Right ventricle myocardium superior (tissue), 1 donor: ENCODE data around the gene IL13. TPM values are rescaled to one million over a fixed set of nuclear protein-coding genes. Genes with fewer than 3 reads are reported as not detected.

Source experiments
- ATAC-seq: fragments of 200-7000 bp; cut with Tn5 transposase; one replicate; pipeline ENCODE4 v1.9.1; 2020; ENCODE audit warnings: mild to moderate bottlenecking; ENCODE audit not compliant: poor library complexity
- DNase-seq: peaks from one replicate; pipeline ENCODE4 v3.0.0-alpha.2; 2020
- intact Hi-C: fragments of 100-400 bp; cut with DNase I; formaldehyde crosslinking; loops from one replicate; pipeline ENCODE4 v1.11.2; 2022
- total RNA-seq: library from RNA; stranded (reverse); fragmentation: NEBNext Ultra II Directional; extraction: Animal tissue kit (Norgen Biotek cat#: 25700); gene quantifications from one replicate; pipeline ENCODE4 v1.2.1, GENCODE V29; 2021
- donor health status: DM: no; HTN: yes; CAD: no; lungs with severe emphysema.

IL13 gene
- total RNA-seq, 1 donor from 2014 or later = not detected

DNA sequence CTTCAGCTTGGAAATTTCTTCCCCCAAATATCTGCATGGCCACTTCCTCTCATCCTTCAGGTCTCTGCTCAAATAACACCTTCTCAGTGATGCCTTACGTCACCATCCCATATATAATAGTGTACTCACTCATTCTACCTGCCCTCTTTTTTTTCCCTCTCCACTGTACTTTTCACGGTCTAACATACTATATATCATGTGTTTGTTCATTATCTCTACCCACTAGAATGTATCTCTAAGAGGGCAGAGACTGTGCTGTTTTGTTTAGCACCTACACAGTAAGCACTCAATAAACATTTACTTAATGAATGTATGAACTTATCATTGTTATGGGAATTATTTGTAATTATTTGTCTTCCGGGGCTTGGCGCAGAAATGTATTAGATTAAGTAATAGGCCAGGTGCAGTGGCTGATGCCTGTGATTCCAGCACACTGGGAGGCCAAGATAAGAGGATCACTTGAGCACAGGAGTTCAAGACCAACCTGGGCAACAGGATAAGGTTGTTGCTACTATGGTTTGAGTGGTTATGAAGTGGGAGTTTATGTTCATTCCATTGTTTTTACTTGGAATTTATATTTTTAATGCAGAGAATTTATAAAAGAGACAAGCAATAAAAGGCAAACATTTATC is 6.0 kb upstream of the IL13 start:
- ATAC-seq (no peak), DNase-seq (no peak)
- intact Hi-C loops = no loop called here

DNA sequence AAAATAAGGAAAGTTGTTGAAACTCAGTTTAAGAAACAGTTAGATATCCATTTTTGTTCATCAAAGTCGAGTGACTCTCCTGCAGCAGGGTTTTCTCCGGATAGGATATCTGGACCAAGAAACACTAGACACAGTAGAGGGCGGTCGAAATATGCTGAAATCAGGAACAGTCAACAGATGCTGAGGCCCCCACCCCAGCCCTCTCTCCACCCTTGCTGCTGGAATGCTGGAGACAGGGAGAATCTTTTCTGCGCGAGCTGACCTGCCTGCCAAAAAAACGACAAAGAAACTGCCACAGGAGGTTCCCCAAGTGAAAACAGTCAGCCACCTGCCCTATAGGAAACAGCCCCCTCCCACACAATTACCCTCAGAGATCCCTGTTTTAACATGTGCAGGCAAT is 4.3 kb upstream of the IL13 start:
- DNase-seq (no peak), ATAC-seq (no peak)
- intact Hi-C loops = no loop called here

GRCh38 chr5:132655821-132656773 is 1.9 kb upstream of the IL13 start:
- no peak for DNase-seq
- peak; percentile 22 for ATAC-seq
- intact Hi-C loops = no loop called here

- no peak for ATAC-seq
- no peak for DNase-seq
- intact Hi-C loops = no loop called here
These were observed 1.1 kb upstream of the IL13 start for GRCh38 chr5:132656774-132657355.

GRCh38 chr5:132658381-132659302 is 669 bp downstream of the IL13 start:
- ATAC-seq (no peak), DNase-seq (no peak)
- intact Hi-C loops = no loop called here

DNA sequence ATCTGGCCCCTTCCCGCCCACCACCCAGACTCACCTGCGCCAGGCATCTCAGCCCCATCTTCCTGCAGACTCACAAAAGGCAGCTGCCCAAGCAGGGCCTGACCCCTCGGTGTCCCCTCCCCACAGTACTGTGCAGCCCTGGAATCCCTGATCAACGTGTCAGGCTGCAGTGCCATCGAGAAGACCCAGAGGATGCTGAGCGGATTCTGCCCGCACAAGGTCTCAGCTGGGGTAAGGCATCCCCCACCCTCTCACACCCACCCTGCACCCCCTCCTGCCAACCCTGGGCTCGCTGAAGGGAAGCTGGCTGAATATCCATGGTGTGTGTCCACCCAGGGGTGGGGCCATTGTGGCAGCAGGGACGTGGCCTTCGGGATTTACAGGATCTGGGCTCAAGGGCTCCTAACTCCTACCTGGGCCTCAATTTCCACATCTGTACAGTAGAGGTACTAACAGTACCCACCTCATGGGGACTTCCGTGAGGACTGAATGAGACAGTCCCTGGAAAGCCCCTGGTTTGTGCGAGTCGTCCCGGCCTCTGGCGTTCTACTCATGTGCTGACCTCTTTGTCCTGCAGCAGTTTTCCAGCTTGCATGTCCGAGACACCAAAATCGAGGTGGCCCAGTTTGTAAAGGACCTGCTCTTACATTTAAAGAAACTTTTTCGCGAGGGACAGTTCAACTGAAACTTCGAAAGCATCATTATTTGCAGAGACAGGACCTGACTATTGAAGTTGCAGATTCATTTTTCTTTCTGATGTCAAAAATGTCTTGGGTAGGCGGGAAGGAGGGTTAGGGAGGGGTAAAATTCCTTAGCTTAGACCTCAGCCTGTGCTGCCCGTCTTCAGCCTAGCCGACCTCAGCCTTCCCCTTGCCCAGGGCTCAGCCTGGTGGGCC is 1.9 kb downstream of the IL13 start:
- intact Hi-C loops = no loop called here
- ATAC-seq = no peak
- no peak for DNase-seq

GRCh38 chr5:132661231-132662003 is 3.4 kb downstream of the IL13 start:
- intact Hi-C loops = no loop called here
- no peak for DNase-seq
- ATAC-seq = no peak

GRCh38 chr5:132662004-132662401 is 4.0 kb downstream of the IL13 start:
- DNase-seq (no peak), ATAC-seq (no peak)

GRCh38 chr5:132662925-132663770 is 5.2 kb downstream of the IL13 start:
- no peak for ATAC-seq
- intact Hi-C loops = no loop called here

More at GRCh38 chr5:132662004-132662401, 4.0 kb downstream of the IL13 start:
- intact Hi-C loops = no loop called here

DNA sequence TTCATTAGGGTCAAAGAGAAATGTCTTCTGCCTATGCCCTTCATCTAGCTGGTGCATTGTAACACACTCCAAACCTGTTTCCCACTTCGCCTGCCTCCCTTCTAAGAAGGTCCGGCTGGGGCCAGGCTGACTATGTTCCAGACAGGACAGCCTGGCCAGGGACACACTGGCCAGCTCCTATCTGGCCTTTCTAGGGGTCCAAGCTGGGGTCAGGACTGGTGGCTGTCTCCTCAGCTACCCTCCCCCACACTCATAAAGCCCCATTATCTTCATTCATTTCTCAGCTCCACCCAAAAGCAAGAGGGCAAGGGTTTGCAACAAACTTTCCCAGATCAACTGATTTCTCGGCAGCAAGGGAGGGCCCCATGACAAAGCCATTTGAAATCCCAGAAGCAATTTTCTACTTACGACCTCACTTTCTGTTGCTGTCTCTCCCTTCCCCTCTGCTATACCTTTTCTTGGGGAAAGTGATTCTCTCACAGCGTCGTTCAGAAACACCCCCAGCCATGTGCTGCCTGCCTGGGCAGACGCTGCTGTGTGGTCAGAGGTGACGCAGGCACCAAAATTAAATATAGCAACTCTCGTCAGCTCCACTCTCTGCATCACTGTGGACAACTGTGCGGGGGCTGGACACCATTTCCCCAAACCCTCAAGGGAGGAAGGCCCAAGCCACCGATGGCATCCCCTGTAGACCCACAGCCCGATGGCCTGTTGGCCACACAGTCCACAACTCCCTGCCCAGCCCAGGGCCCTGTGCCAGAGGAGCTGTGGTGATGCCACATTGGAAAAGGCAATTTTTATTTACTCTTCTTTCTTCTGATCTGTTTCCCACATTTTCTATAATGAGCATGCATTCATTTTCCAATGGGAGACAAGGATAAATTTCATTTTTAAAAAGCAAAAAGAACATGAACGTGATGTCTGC is 6.1 kb downstream of the IL13 start:
- no peak for ATAC-seq
- no peak for DNase-seq
- intact Hi-C loops = no loop called here

More at GRCh38 chr5:132662925-132663770, 5.2 kb downstream of the IL13 start:
- no peak for DNase-seq

GRCh38 chr5:132664696-132665209 is 6.8 kb downstream of the IL13 start:
- DNase-seq (no peak), ATAC-seq (no peak)
- intact Hi-C loops = no loop called here

- no peak for ATAC-seq
- intact Hi-C loops = no loop called here
- no peak for DNase-seq
These were observed 7.7 kb downstream of the IL13 start for GRCh38 chr5:132665574-132666080.

- intact Hi-C loops = no loop called here
- ATAC-seq (no peak), DNase-seq (no peak)
These were observed 8.5 kb downstream of the IL13 start for GRCh38 chr5:132666310-132667123.

DNA sequence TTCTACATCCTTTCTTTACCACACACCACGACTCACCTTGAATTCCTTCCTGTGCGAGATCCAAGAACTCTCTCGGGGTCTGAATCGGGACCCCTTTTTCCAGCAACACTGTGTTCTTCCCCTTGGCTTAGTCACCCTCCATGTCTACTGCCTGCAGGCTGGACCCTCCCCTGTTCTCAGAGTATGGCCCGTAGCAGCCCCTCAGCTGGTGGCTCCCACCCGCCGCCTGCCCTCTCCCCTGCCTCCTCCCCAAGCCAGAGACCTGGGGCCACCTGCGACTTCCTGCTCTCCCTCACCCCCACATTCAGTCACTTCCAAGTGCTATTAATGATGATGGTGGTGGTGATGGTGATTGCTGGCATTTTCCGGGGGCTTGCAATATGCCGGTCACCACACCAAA is 9.3 kb downstream of the IL13 start:
- DNase-seq = no peak

More for the DNA sequence above, 9.3 kb downstream of the IL13 start:
- ATAC-seq = no peak
- intact Hi-C loops = no loop called here
